ENCODE results near the gene PTPRJ.
A peak's percentile ranks its signal among the peaks of the same experiment; 100 is the strongest.

PTPRJ gene

DNA sequence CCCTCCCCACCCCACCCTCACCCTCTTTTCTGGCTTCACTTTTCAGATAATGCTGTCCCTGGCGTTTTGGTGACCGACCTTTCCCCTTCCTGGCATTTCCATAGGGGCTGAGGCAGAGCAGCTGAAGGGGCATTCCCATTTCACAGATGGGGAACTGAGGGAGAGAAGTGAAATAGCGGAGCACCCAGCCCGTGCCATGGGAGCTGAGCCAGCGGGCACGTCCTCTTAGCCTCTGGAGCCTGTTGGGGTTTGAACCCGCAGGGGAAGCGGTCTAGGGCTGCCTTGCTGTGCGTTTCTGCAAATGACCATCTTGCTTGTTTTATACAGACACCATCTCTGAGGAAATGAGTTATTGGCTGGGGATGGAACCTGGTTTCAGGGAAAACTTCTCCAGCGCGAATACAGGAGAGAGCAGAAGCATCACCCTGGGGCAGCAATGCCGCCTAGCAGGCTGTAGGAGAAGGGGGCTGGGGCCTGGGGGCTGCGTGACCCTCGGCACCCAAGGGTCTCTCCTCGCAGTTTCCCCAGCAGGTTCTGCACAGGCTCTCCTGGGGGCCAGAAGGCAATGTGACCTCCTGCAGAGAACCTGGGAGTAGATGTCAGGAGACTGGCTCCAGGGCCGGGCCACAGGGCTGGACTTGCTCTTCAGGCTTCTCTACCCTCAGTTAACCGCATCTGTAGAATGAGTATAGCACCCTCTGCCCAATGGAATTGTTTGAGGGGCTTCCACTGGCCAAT lies 1.5 kb downstream of the PTPRJ start:
- Histone ChIP-seq H3K4me1 (ENCODE audit: insufficient read depth, poor library complexity, severe bottlenecking) (peaks cover 5% of the 10 kb centered on the region), H3K9me3 (ENCODE audit: severe bottlenecking) (no peaks in the 10 kb centered on the region), H3K4me3 (ENCODE audit: severe bottlenecking) (peak overlapping the region; percentile 98), H3K36me3 (ENCODE audit: low read depth) (no peaks in the 10 kb centered on the region), H3K27ac (ENCODE audit: poor library complexity, severe bottlenecking) (no peak overlapping the region), H3K27me3 (ENCODE audit: insufficient read depth, poor library complexity, severe bottlenecking) (no peaks in the 10 kb centered on the region)
- DNase-seq (ENCODE audit: low spot score): no peak
- TF ChIP-seq, protein P1, sequence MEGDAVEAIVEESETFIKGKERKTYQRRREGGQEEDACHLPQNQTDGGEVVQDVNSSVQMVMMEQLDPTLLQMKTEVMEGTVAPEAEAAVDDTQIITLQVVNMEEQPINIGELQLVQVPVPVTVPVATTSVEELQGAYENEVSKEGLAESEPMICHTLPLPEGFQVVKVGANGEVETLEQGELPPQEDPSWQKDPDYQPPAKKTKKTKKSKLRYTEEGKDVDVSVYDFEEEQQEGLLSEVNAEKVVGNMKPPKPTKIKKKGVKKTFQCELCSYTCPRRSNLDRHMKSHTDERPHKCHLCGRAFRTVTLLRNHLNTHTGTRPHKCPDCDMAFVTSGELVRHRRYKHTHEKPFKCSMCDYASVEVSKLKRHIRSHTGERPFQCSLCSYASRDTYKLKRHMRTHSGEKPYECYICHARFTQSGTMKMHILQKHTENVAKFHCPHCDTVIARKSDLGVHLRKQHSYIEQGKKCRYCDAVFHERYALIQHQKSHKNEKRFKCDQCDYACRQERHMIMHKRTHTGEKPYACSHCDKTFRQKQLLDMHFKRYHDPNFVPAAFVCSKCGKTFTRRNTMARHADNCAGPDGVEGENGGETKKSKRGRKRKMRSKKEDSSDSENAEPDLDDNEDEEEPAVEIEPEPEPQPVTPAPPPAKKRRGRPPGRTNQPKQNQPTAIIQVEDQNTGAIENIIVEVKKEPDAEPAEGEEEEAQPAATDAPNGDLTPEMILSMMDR (IDR thresholded peaks at IDR 0.05; ENCODE audit: poor library complexity, severe bottlenecking): no peak
- ATAC-seq (ENCODE audit: low read depth): no peak

DNA sequence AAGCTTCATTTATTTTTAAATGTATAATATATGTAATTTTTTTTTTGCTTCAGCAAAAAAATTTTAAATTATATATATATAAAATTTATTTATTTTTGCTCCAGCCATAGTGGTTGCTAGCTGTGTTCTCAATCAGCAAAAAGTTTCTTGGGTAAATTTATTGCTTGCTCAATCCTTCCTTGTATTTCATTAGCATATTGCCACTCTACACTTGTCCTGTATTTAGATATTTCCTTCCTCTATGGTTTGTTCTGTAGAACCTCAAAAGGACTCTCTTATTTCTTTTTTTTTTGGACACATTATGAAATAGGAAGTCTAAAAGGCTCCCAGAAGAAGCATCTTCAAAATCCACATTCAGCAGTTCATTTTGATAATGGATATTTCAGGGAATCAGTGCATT lies 2.3 kb downstream of the PTPRJ start:
- peaks cover 7% of the 10 kb centered on the region for H3K4me1 ChIP-seq (ENCODE audit: insufficient read depth, poor library complexity, severe bottlenecking)

DNA sequence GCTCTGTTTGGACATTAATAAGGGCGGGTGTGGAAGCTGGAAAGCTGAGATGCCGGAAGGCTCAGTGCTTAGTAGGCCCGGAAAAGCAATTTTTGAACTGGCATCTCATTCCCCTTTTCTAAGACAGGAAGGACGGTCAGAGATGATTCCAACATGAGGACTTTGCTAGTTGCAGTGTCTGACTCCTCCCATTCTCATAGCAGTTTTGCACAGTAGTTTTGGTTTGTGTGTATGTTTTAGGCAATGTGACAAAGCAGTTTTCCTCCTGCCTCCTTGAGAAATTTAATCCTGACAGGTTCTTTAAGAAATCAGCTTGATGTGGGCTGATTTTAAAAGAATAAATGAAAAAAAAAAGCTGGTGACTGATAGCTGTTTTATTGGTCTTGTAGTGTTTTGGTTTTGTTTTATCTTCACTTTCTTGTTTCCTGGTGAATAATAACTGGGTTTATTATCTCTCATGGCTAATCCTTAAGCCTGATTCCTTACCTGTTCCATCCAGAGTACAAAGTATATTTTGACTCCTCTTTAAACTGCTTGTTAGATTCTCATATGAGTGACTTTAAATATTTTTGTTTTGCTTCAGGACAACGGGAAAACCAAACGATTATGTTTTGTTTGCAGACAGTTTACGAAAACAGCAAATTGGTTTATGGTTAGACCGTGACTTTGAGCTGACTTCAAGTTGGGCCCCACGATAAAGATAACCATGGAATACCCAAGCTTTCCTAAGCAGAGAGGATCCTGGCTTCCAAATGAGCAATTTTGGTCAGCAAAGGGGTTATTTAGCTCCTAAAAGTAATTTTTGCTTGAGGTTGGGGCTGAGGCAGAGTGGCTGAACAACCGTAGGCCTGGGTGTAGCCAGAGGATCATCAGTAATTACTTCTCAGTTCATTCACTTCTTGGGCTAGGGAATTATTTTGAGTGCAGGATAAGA lies 3.4 kb downstream of the PTPRJ start:
- Histone ChIP-seq H3K36me3 (ENCODE audit: low read depth) (no peaks in the 10 kb centered on the region), H3K4me1 (ENCODE audit: insufficient read depth, poor library complexity, severe bottlenecking) (peaks cover 7% of the 10 kb centered on the region), H3K9me3 (ENCODE audit: severe bottlenecking) (no peaks in the 10 kb centered on the region), H3K27me3 (ENCODE audit: insufficient read depth, poor library complexity, severe bottlenecking) (no peaks in the 10 kb centered on the region), H3K27ac (ENCODE audit: poor library complexity, severe bottlenecking) (no peak overlapping the region), H3K4me3 (ENCODE audit: severe bottlenecking) (no peak overlapping the region)
- ATAC-seq (ENCODE audit: low read depth) (no peak), DNase-seq (ENCODE audit: low spot score) (no peak)
- TF ChIP-seq, protein P1 (IDR thresholded peaks at IDR 0.05; ENCODE audit: poor library complexity, severe bottlenecking): no peak

More for the DNA sequence above, 2.3 kb downstream of the PTPRJ start:
- no peak overlapping the region for H3K4me3 ChIP-seq (ENCODE audit: severe bottlenecking)
- no peaks in the 10 kb centered on the region for H3K27me3 ChIP-seq (ENCODE audit: insufficient read depth, poor library complexity, severe bottlenecking)
- ATAC-seq (ENCODE audit: low read depth) (no peak), DNase-seq (ENCODE audit: low spot score) (no peak)
- TF ChIP-seq, protein P1 (IDR thresholded peaks at IDR 0.05; ENCODE audit: poor library complexity, severe bottlenecking): no peak
- H3K36me3 ChIP-seq (ENCODE audit: low read depth): no peaks in the 10 kb centered on the region
- H3K27ac ChIP-seq (ENCODE audit: poor library complexity, severe bottlenecking): no peak overlapping the region
- no peaks in the 10 kb centered on the region for H3K9me3 ChIP-seq (ENCODE audit: severe bottlenecking)

DNA sequence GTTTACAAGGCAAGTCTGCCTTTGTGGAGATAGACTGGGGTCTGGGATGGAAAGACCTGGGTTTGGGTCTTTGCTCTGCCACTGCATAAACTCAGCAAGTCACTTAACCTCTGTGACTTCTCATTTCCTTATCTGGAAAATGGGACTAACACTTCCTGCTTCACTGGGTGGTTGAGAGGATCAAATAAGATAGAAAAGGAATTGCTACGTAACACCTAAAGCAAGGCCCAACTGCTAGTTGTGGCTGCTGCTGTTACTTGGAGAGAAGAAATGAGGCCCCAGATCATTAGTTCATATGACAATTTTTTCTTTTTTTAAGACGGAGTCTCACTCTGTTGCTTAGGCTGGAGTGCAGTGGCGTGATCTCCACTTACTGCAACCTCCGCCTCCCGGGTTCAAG lies 5.9 kb downstream of the PTPRJ start:
- H3K27ac ChIP-seq (ENCODE audit: poor library complexity, severe bottlenecking): no peak overlapping the region
- ATAC-seq (ENCODE audit: low read depth) (no peak), DNase-seq (ENCODE audit: low spot score) (no peak)
- no peaks in the 10 kb centered on the region for H3K9me3 ChIP-seq (ENCODE audit: severe bottlenecking)
- no peaks in the 10 kb centered on the region for H3K36me3 ChIP-seq (ENCODE audit: low read depth)
- H3K4me1 ChIP-seq (ENCODE audit: insufficient read depth, poor library complexity, severe bottlenecking): peaks cover 12% of the 10 kb centered on the region
- TF ChIP-seq, protein P1 (IDR thresholded peaks at IDR 0.05; ENCODE audit: poor library complexity, severe bottlenecking): no peak
- no peaks in the 10 kb centered on the region for H3K27me3 ChIP-seq (ENCODE audit: insufficient read depth, poor library complexity, severe bottlenecking)
- no peak overlapping the region for H3K4me3 ChIP-seq (ENCODE audit: severe bottlenecking)
